GM10266 (cell line): ENCODE data around the gene NAA50.

Experiments
- DNase-seq: peaks from one replicate; pipeline ENCODE4 v3.0.0; 2012; ENCODE audit errors: extremely low spot score
- TF ChIP-seq, protein P1 (sequence below): IDR thresholded peaks from 2 replicates; pipeline ENCODE4 v1.5.1; 2012; ENCODE audit warnings: mild to moderate bottlenecking, low read depth; ENCODE audit not compliant: control insufficient read depth, insufficient read depth; ENCODE audit errors: missing control alignments

The NAA50 gene

DNA sequence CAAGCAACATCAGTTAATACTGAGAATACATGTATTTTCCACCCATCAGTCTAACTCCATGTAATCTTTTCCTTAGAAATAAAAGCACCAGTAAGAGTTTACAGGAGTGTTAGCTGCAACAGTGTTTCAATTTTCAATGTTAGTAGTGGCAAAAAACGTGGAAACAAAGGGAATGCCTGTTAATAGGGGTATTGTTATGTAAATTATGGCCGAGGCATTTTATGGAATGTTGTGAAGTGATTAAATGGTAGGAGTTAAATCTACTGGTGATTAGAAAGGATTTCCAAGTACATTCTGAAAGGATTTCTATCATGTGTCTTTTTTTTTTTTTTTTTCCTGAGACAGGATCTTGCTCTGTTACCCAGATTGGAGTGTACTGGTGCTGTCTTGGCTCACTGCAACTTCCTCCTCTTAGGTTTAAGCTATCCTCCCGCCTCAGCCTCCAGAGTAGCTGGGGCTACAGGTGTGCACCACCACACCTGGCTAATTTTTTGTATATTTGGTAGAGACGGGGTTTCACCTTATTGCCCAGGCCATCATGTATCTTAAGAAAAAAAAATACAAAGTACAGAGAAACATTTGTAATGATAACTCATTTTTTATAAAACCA, 7.4 kb upstream of the NAA50 start:
- DNase-seq, result no peak
- TF ChIP-seq, protein P1, sequence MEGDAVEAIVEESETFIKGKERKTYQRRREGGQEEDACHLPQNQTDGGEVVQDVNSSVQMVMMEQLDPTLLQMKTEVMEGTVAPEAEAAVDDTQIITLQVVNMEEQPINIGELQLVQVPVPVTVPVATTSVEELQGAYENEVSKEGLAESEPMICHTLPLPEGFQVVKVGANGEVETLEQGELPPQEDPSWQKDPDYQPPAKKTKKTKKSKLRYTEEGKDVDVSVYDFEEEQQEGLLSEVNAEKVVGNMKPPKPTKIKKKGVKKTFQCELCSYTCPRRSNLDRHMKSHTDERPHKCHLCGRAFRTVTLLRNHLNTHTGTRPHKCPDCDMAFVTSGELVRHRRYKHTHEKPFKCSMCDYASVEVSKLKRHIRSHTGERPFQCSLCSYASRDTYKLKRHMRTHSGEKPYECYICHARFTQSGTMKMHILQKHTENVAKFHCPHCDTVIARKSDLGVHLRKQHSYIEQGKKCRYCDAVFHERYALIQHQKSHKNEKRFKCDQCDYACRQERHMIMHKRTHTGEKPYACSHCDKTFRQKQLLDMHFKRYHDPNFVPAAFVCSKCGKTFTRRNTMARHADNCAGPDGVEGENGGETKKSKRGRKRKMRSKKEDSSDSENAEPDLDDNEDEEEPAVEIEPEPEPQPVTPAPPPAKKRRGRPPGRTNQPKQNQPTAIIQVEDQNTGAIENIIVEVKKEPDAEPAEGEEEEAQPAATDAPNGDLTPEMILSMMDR, result no peak

DNA sequence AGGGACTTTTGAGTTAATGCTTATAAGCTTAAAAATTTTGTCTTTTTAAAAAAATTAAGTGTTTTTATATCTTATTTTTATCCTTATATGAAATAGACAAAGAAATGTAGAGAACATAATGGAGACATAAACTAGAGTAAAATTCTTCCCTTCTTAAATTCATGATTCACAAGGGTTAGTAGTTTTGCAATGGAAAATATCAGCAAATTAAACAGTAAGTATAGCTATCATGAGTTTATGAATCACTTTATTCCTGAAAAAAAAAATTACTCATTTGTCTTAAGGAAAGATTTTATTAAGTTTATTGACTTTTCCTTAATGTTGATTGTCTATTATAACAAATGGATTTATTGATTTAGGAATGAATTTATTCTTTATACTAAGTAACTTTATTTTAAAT, 5.1 kb upstream of the NAA50 start:
- no peak for DNase-seq
- TF ChIP-seq, protein P1, result no peak

GRCh38 chr3:113747283-113748046, 1.4 kb upstream of the NAA50 start:
- DNase-seq, result peak; percentile 24
- TF ChIP-seq, protein P1, result no peak

GRCh38 chr3:113746548-113747282, 666 bp upstream of the NAA50 start, which contains the start of gene ATP6V1A:
Gene ATP6V1A (plus strand): TSS chr3:113747035. CDS start chr3:113778754, 31,719 bp downstream.
- TF ChIP-seq, protein P1, result no peak
- peak; percentile 85 for DNase-seq

GRCh38 chr3:113744941-113745755, 901 bp downstream of the NAA50 start:
- TF ChIP-seq, protein P1, result peak; percentile 73
- DNase-seq, result peak; percentile 78

- no peak for DNase-seq
- TF ChIP-seq, protein P1, result no peak
These were observed 2.9 kb downstream of the NAA50 start for GRCh38 chr3:113743006-113743630.
